ENCODE results near the gene ZNF133.
A peak's percentile ranks its signal among the peaks of the same experiment; 100 is the strongest.
"Not testable (repeated sequence)": the region's sequence is repeated elsewhere in the genome, so short reads cannot be mapped to it uniquely, and the experiment has no call there.

The ZNF133 gene

DNA sequence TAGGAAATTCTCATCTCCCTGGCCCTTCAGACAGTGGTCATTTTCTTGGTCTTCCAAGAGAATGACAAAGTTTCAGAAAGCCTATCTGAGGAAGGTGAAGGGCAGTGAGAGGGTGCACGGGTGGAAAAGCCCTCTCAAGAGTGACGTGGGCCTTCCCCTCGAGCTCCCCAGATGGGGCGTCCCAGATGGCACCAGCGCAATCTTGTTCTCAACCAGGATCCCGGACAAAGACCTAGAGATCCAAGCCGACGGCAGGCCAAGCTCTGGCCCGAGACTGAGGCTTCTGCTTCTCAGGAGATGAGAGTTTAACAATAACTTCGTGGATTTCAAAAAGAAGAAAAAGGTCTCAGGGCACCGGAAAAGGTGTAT lies 797 bp upstream of the ZNF133 start:
- DNase-seq = no peak

GRCh38 chr20:18288749-18289267 lies 481 bp downstream of the ZNF133 start:
- DNase-seq = peak; percentile 48

DNA sequence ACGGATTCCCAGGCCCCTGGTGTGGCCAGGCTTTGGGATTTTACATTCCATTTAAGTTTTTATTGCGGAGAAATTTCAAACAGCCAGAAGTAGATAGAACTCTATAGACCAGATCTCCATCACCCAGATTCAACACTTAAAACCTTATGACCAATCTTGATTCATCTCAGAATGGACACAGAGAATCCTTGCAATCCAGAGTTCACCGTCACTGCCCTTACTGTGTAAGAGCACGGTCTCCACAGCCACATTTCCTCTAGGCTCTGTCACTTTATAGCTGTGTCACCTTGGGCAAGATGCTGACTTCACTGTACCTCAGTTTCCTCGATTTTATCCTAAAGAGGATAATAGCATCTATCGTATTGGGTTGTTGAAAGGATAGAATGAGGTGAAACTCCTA lies 979 bp downstream of the ZNF133 start:
- no peak for DNase-seq

DNA sequence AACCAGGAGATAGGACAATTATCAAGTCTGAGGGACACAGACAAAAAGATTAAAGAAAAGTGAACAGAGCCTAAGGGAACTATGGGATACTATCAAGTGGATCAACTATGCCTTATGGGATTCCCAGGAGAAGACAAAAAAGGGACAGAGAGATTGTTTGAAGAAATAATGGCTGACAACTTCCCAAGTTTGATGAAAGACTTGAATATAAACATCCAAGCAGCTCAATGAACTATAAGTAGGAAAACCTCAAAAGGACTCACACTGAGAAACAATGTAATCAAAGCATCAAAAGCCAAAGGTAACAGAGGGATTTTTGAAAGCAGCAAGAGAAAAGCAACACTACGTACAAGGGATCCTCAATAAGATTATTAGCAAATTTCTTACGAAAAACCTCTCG lies 11.0 kb downstream of the ZNF133 start:
- DNase-seq = no peak

DNA sequence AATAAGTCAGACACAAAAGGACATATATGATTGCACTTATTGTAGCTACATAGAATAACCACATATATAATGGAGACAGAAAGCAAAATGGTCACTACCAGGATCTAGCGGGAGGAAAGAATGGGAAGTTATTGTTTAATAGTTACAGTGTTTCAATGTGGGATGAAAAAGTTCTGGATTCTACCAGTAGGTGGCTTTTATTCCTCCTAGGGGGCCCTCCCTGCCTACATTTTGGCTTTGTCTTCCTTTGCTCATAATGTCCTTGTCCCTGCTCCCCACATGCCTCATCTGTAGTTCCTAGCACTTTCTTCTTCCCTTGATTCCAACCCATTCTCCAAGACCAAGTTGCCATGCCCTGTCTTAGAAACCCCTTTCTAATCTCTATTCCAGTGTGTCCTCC lies 16.3 kb downstream of the ZNF133 start:
- DNase-seq = peak; percentile 16

DNA sequence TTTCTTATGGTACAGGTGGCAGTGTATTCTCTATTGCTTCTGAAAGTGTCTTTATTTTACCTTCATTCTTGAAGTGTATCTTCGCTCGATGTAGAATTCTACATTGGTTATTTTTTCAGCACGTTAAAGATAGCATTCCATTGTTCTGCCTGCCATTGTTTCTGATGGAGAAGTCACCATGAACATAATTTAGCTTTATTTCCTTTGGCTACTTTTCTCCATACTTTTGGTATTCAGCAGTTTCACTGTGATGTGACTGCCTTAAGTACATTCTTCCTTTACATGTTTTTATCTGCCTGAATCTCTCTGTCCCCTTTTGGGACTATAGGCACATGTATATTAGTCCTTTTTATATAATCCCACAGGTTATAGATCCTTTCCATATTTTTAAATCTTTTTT lies 19.0 kb downstream of the ZNF133 start:
- DNase-seq = no peak

GRCh38 chr20:18310051-18310450 lies 21.7 kb downstream of the ZNF133 start:
- DNase-seq = peak; percentile 8

DNA sequence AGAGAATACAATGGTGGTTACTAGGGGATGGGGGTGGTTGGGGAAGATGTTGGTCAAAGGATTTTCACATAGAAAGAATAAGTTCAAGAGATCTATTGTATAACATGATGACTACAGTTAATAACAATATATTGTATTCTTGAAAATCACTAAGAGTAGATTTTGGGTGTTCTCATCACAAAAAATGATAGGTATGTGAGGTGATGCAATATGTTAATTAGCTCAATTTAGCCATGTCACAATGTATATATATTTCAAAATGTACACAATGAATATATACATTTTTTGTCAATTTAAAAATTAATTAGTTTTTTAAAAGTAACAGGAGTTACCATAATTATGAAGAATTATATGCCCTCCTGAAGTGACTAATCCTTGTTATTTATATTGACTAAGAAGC lies 22.3 kb downstream of the ZNF133 start:
- no peak for DNase-seq

DNA sequence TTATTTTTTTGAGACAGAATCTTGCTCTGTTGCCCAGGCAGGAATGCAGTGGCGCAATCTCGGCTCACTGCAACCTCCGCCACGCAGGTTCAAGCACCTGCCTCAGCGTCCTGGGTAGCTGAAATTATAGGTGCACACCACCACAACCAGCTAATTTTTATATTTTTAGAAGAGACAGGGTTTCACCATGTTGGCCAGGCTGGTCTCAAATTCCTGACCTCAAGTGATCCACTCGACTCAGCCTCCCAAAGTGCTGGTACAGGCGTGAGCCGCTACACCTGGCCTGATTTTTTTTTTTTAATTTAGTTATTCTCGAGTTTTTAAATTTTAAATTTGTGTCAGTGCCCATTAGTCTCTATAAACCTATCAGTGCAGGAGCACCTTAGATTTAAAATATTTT lies 24.4 kb downstream of the ZNF133 start:
- DNase-seq = no peak

DNA sequence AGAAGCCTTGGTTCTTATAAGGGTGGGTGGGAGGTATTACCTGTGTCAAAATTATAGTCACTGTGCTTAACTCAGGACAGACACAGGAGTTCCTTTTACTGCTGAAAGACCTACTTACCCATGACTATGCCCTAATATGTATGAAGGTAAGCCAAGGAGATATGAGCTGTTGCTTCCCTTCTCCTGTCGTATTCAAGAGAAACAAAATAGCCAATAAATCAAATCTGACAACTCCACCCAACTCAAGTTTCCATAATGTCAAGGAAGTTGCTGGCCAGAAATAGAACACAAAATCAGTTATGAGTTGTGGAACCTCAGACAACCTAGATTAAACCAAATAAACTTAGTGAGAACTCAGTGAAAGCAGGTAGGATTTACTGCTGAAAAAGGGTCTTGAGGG lies 25.1 kb downstream of the ZNF133 start:
- no peak for DNase-seq

DNA sequence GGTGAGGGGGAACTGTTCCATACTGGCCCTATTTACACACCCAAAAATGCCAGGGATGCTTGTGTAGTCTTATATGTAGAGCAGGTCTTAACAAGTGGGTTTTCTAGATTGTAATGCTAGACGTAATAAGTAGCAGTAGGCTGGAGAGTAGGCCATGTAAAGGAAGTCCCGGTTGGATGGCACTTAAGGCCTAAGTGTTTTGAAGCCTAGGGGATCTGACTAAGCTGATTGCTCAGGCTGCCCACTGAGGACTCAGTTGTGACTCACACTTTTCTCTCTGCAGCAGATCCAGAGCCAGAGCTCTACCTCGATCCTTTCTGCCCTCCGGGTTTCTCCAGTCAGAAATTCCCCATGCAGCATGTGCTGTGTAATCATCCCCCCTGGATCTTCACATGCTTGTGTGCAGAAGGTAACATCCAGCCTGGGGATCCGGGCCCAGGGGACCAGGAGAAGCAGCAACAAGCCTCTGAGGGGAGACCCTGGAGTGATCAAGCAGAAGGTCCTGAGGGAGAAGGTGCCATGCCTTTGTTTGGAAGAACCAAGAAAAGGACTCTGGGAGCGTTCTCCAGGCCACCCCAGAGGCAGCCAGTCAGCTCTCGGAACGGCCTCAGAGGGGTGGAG lies 26.6 kb downstream of the ZNF133 start:
- DNase-seq = no peak

DNA sequence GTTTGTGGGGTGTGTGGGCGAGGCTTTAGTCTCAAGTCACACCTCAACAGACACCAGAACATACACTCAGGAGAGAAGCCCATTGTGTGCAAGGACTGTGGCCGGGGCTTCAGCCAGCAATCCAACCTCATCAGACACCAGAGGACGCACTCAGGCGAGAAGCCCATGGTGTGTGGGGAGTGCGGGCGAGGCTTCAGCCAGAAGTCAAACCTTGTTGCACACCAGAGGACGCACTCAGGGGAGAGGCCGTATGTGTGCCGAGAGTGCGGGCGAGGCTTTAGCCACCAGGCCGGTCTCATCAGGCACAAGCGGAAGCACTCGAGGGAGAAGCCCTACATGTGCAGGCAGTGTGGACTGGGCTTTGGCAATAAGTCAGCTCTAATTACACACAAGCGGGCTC lies 27.8 kb downstream of the ZNF133 start:
- no peak for DNase-seq

GRCh38 chr20:18321316-18321715 lies 33.0 kb downstream of the ZNF133 start:
- no peak for DNase-seq

GRCh38 chr20:18321976-18322950 lies 33.9 kb downstream of the ZNF133 start:
- no peak for DNase-seq

GRCh38 chr20:18323705-18324104 lies 35.4 kb downstream of the ZNF133 start:
- no peak for DNase-seq

DNA sequence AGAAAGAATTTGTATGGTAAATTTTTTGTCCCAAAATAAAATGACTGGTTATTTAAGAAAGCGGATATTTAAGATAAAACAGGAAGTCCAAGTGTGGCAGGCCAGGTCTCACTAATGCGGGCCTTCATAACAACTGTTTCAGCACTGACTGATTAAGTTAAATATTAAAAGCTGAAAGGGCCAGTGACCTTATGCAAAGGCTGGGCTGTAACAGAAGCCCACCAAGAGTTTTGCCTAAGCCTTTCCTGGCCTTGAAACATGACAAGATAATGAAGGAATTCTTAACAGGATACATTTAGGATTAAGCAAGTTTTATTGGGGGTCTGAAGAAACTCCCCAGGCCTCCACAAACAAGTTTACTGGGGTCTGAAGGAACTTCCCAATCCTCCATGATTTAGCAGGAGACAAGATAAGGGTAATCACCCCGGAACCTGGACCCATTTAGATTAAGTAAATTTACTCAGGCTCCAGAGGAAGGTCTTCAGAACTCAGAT lies 36.3 kb downstream of the ZNF133 start:
- no peak for DNase-seq

- no peak for DNase-seq
These were observed 38.7 kb downstream of the ZNF133 start for GRCh38 chr20:18326990-18327389.

DNA sequence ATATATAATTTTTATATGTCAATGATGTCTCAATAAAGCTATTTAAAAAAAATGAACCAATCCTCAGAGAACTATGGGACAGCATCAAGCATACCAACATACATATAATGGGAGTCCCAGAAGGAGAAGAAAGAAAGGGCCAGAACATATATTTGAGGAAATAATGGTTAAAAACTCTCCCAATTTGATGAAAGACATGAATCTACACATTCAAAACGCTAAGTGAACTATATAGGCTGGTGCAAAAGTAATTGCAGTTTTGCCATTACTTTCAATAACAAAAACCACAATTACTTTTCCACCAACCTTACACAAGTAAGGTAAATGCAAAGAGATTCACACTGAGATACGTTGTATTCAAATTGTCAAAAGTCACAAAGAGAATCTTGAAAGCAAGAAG lies 43.4 kb downstream of the ZNF133 start:
- no peak for DNase-seq

- DNase-seq = not testable (repeated sequence)
These were observed 61.4 kb downstream of the ZNF133 start for GRCh38 chr20:18349749-18350148.

GRCh38 chr20:18359854-18360253 lies 71.5 kb downstream of the ZNF133 start:
- no peak for DNase-seq

- DNase-seq = no peak
These were observed 72.3 kb downstream of the ZNF133 start for GRCh38 chr20:18360635-18361034.

DNA sequence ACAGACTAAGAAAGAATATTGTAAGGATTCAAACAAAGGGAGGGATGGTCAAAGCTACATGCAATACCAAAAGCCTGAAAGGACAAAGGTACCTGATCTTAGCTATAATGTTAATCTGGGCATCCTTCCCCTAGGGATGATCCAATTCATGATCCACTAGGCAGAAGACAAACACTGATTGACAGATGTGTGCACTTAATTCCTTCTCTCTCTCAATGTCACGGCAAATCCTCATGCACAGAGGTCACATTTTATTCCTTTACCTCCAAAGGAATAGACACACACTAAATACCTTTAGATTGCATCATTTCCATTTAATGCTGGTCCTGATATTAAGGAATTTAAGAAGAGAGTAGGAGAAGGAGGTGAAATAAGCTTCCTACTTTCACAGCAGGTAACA lies 73.4 kb downstream of the ZNF133 start:
- no peak for DNase-seq

GRCh38 chr20:18362916-18363315 lies 74.6 kb downstream of the ZNF133 start:
- DNase-seq = no peak

- DNase-seq = no peak
These were observed 75.4 kb downstream of the ZNF133 start for GRCh38 chr20:18363708-18364107.

Data from hematopoietic multipotent progenitor cell treated with erythropoietin and hydrocortisone succinate and interleukin-3 and kit ligand, for 4 days (in vitro differentiated cells).